ENCODE results near the gene DNAJC17.

The DNAJC17 gene

GRCh38 chr15:40830884-40831283 is 23.6 kb upstream of the DNAJC17 start:
- Histone ChIP-seq H3K9me3 (ENCODE audit: control insufficient read depth, insufficient read depth, low read length) (no peaks in the 10 kb centered on the region), H3K36me3 (ENCODE audit: control insufficient read depth, insufficient read depth, low read length) (no peaks in the 10 kb centered on the region), H3K4me1 (ENCODE audit: control insufficient read depth, insufficient read depth, low read length) (no peaks in the 10 kb centered on the region), H3K4me3 (ENCODE audit: low read length) (no peak overlapping the region), H3K27ac (ENCODE audit: low read length) (no peak overlapping the region), H3K27me3 (ENCODE audit: control insufficient read depth, insufficient read depth, low read length) (no peaks in the 10 kb centered on the region)
- no CpG with 5 or more reads among the region's 2 CpGs for WGBS (ENCODE audit: insufficient coverage, insufficient read length)
- DNase-seq (ENCODE audit: low read depth, low spot score), result no peak

- H3K9me3 ChIP-seq (ENCODE audit: control insufficient read depth, insufficient read depth, low read length), result no peaks in the 10 kb centered on the region
- no peaks in the 10 kb centered on the region for H3K4me1 ChIP-seq (ENCODE audit: control insufficient read depth, insufficient read depth, low read length)
- DNase-seq (ENCODE audit: low read depth, low spot score), result no peak
- no peak overlapping the region for H3K4me3 ChIP-seq (ENCODE audit: low read length)
- no CpG with 5 or more reads among the region's 7 CpGs for WGBS (ENCODE audit: insufficient coverage, insufficient read length)
- no peaks in the 10 kb centered on the region for H3K36me3 ChIP-seq (ENCODE audit: control insufficient read depth, insufficient read depth, low read length)
- no peak overlapping the region for H3K27ac ChIP-seq (ENCODE audit: low read length)
- H3K27me3 ChIP-seq (ENCODE audit: control insufficient read depth, insufficient read depth, low read length), result no peaks in the 10 kb centered on the region
Observed at GRCh38 chr15:40829115-40829514, 21.8 kb upstream of the DNAJC17 start.

GRCh38 chr15:40828447-40829036 is 21.3 kb upstream of the DNAJC17 start, which contains the start of gene PPP1R14D:
PPP1R14D (minus strand) TSS chr15:40828708; CDS start chr15:40828641, 67 bp downstream.
- H3K9me3 ChIP-seq (ENCODE audit: control insufficient read depth, insufficient read depth, low read length), result no peaks in the 10 kb centered on the region
- no CpG with 5 or more reads among the region's 6 CpGs for WGBS (ENCODE audit: insufficient coverage, insufficient read length)
- H3K36me3 ChIP-seq (ENCODE audit: control insufficient read depth, insufficient read depth, low read length), result no peaks in the 10 kb centered on the region
- no peaks in the 10 kb centered on the region for H3K27me3 ChIP-seq (ENCODE audit: control insufficient read depth, insufficient read depth, low read length)
- H3K27ac ChIP-seq (ENCODE audit: low read length), result no peak within 1 kb of the TSS
- H3K4me3 ChIP-seq (ENCODE audit: low read length), result no peak within 1 kb of the TSS
- no peaks in the 10 kb centered on the region for H3K4me1 ChIP-seq (ENCODE audit: control insufficient read depth, insufficient read depth, low read length)
- no peak for DNase-seq (ENCODE audit: low read depth, low spot score)

GRCh38 chr15:40826423-40827075 is 19.3 kb upstream of the DNAJC17 start:
- H3K4me1 ChIP-seq (ENCODE audit: control insufficient read depth, insufficient read depth, low read length), result no peaks in the 10 kb centered on the region
- no peaks in the 10 kb centered on the region for H3K9me3 ChIP-seq (ENCODE audit: control insufficient read depth, insufficient read depth, low read length)
- WGBS (ENCODE audit: insufficient coverage, insufficient read length), result no CpG with 5 or more reads among the region's 4 CpGs
- no peak for DNase-seq (ENCODE audit: low read depth, low spot score)
- no peak overlapping the region for H3K4me3 ChIP-seq (ENCODE audit: low read length)
- H3K27me3 ChIP-seq (ENCODE audit: control insufficient read depth, insufficient read depth, low read length), result no peaks in the 10 kb centered on the region
- no peaks in the 10 kb centered on the region for H3K36me3 ChIP-seq (ENCODE audit: control insufficient read depth, insufficient read depth, low read length)
- no peak overlapping the region for H3K27ac ChIP-seq (ENCODE audit: low read length)

- no CpG with 5 or more reads among the region's 5 CpGs for WGBS (ENCODE audit: insufficient coverage, insufficient read length)
Observed at GRCh38 chr15:40825661-40826422, 18.6 kb upstream of the DNAJC17 start.

GRCh38 chr15:40823572-40824343 is 16.5 kb upstream of the DNAJC17 start:
- Histone ChIP-seq H3K27me3 (ENCODE audit: control insufficient read depth, insufficient read depth, low read length) (no peaks in the 10 kb centered on the region), H3K4me1 (ENCODE audit: control insufficient read depth, insufficient read depth, low read length) (no peaks in the 10 kb centered on the region), H3K4me3 (ENCODE audit: low read length) (no peak overlapping the region), H3K9me3 (ENCODE audit: control insufficient read depth, insufficient read depth, low read length) (no peaks in the 10 kb centered on the region), H3K27ac (ENCODE audit: low read length) (no peak overlapping the region), H3K36me3 (ENCODE audit: control insufficient read depth, insufficient read depth, low read length) (no peaks in the 10 kb centered on the region)
- DNase-seq (ENCODE audit: low read depth, low spot score), result no peak
- no CpG with 5 or more reads among the region's 1 CpG for WGBS (ENCODE audit: insufficient coverage, insufficient read length)

More at GRCh38 chr15:40825661-40826422, 18.6 kb upstream of the DNAJC17 start:
- Histone ChIP-seq H3K4me3 (ENCODE audit: low read length) (no peak overlapping the region), H3K27me3 (ENCODE audit: control insufficient read depth, insufficient read depth, low read length) (no peaks in the 10 kb centered on the region), H3K36me3 (ENCODE audit: control insufficient read depth, insufficient read depth, low read length) (no peaks in the 10 kb centered on the region), H3K4me1 (ENCODE audit: control insufficient read depth, insufficient read depth, low read length) (no peaks in the 10 kb centered on the region), H3K9me3 (ENCODE audit: control insufficient read depth, insufficient read depth, low read length) (no peaks in the 10 kb centered on the region), H3K27ac (ENCODE audit: low read length) (no peak overlapping the region)
- DNase-seq (ENCODE audit: low read depth, low spot score), result no peak

- no CpG with 5 or more reads among the region's 2 CpGs for WGBS (ENCODE audit: insufficient coverage, insufficient read length)
Observed at GRCh38 chr15:40821195-40821594, 13.9 kb upstream of the DNAJC17 start.

GRCh38 chr15:40819048-40819447 is 11.8 kb upstream of the DNAJC17 start:
- Histone ChIP-seq H3K36me3 (ENCODE audit: control insufficient read depth, insufficient read depth, low read length) (no peaks in the 10 kb centered on the region), H3K9me3 (ENCODE audit: control insufficient read depth, insufficient read depth, low read length) (no peaks in the 10 kb centered on the region), H3K27me3 (ENCODE audit: control insufficient read depth, insufficient read depth, low read length) (no peaks in the 10 kb centered on the region), H3K27ac (ENCODE audit: low read length) (no peak overlapping the region), H3K4me3 (ENCODE audit: low read length) (no peak overlapping the region), H3K4me1 (ENCODE audit: control insufficient read depth, insufficient read depth, low read length) (no peaks in the 10 kb centered on the region)
- WGBS (ENCODE audit: insufficient coverage, insufficient read length), result no CpG with 5 or more reads among the region's 7 CpGs
- DNase-seq (ENCODE audit: low read depth, low spot score), result no peak

More at GRCh38 chr15:40821195-40821594, 13.9 kb upstream of the DNAJC17 start:
- Histone ChIP-seq H3K9me3 (ENCODE audit: control insufficient read depth, insufficient read depth, low read length) (no peaks in the 10 kb centered on the region), H3K4me1 (ENCODE audit: control insufficient read depth, insufficient read depth, low read length) (no peaks in the 10 kb centered on the region), H3K36me3 (ENCODE audit: control insufficient read depth, insufficient read depth, low read length) (no peaks in the 10 kb centered on the region), H3K4me3 (ENCODE audit: low read length) (no peak overlapping the region), H3K27ac (ENCODE audit: low read length) (no peak overlapping the region), H3K27me3 (ENCODE audit: control insufficient read depth, insufficient read depth, low read length) (no peaks in the 10 kb centered on the region)
- no peak for DNase-seq (ENCODE audit: low read depth, low spot score)

- Histone ChIP-seq H3K27me3 (ENCODE audit: control insufficient read depth, insufficient read depth, low read length) (no peaks in the 10 kb centered on the region), H3K27ac (ENCODE audit: low read length) (no peak overlapping the region), H3K4me3 (ENCODE audit: low read length) (no peak overlapping the region), H3K4me1 (ENCODE audit: control insufficient read depth, insufficient read depth, low read length) (no peaks in the 10 kb centered on the region), H3K36me3 (ENCODE audit: control insufficient read depth, insufficient read depth, low read length) (no peaks in the 10 kb centered on the region), H3K9me3 (ENCODE audit: control insufficient read depth, insufficient read depth, low read length) (no peaks in the 10 kb centered on the region)
- DNase-seq (ENCODE audit: low read depth, low spot score), result no peak
- no CpG with 5 or more reads among the region's 4 CpGs for WGBS (ENCODE audit: insufficient coverage, insufficient read length)
Observed at GRCh38 chr15:40815042-40815698, 7.9 kb upstream of the DNAJC17 start.

Measured in iPS DF 6.9 (cell line).